NK-92 treated with Interleukin-12 subunit alpha and Interleukin-12 subunit beta, amount 100 ng/mL, for 24 hours (cell line): ENCODE results near the gene IRF2.

ENCODE experiments used
- DNase-seq: peaks from one replicate; lab custom pipeline; 2025; lab: John Stamatoyannopoulos, UW

The IRF2 gene

DNA sequence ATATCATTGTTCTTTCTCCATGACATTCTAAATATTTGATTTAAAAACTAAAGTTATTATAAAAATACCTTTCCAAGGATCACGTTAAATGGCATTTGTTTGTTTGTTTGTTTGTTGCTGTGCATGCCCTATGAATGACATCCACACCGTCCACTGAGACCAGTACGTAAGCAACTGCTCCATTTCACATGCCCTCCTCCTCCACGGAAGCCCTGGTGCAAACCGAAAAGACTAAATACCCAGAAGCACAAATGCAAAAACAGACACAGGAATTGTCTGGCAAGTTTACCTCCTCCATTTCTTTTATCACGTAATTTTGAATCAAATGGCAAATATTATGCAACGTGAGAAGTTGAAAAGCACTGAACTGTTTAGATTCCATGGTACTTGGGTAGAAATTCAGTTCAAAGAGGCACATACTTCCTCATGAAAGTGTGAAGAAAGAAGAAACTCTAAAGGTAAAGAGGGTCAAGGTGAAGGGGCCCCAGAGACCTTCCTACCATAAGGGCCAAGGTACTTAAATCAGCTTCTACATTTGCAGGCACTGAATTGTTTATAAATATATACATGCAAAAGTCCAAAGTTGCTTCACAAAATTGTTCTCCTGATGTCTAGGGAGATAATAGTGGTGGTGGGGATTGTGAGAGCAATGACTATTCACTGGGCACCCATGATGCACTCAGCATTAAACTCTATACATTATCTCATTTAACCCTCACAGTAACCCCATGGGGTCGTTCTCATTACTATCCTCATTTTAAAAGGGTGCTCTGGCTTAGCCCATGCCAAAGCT is 23.4 kb downstream of the IRF2 start:
- DNase-seq = no peak

DNA sequence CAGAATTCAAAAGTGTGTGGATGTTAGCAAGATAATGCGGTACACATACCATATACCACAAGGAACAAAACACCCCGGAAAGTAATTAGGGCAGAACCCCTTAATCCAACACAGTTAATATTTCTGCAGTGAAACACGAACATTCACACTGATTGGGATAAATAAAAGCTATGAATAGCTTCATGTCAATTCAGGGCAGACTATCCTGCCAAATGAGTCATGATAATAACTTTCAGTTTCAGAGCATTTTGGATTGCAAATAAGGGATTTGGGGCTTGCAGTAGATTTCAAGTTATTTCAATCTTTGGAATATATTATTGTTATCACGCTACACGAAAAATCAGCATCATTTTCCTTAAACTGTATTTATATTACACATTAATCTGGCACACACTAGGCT is 24.3 kb downstream of the IRF2 start:
- DNase-seq = no peak

DNA sequence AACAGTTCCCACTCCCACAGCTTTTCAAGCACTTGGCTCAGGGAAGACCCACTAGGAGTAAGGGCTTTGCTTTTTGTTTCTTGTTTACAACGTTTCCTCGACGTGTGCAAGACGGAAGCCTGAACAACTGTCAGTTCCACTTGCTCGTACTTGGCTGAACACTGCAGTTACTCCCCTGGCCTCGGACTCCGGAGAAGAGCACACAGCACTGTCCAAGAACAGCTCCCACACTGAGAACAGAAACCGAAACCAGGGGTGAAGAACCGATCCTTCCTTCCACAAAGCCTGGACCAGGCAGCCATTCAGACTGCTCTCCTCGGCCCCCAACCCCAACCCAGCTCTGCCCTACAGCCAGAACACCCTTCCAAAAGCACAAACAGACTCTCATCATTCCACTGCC is 25.5 kb downstream of the IRF2 start:
- DNase-seq = no peak

DNA sequence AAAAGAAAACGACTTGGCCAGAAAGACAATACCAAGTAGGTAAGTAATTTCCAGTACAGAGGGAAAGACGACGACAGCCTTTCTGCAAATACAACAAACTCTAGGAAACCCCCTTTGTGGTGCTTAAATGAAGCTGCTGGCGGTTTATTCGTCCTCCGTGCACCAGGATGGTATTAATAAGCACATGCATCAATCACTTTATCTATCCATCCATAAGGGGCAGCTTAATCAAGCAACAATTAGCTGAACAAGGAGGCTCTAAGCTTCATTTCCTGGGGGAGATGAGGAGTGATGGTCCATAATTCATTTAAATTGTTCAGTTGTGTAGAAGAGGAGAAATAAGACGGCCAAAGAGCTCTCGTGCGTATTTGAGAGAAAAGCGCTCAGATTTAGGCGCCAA is 26.2 kb downstream of the IRF2 start:
- DNase-seq = no peak

DNA sequence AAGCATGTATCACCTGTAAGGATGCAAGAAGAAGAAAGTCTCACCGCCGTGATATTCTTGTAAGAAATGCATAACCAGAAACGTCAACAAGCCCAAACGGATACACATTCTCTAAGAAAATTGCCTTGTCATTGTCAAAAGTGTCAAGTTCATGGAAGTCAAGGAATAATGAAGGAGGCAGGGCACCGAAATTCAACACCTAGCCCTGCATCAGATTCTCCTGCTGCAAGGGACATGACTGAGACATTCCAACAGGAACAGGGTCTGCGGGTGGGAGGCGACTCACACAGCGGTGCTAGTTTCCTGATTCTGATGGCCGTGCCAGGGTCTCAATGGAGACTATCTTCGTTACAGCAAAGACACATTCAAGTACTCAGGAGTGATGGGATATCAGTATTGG is 26.7 kb downstream of the IRF2 start:
- no peak for DNase-seq

DNA sequence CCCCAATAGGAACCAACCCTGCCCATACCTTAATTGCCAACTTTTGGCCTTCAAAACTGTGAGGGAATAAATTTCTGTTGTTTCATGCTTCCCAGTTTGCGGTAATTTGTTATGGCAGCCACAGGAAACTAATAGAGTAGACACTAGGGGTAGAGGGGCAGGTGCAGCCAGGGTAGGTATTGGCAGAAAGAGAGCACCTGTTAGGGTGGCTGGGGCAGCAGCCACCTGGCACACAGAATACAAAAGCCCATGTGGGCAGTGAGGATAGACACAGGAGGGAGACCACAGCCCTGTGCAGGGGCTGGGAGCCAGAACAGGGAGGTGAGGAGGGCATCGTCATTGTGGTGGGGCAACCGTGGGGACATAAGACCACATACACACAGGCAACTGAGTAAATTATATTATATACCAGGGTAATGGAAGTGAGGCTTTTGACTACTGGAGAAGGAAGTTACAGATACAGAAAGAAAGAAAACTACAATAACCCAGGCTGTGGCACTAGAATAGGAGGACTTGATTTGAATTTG is 28.2 kb downstream of the IRF2 start:
- no peak for DNase-seq

DNA sequence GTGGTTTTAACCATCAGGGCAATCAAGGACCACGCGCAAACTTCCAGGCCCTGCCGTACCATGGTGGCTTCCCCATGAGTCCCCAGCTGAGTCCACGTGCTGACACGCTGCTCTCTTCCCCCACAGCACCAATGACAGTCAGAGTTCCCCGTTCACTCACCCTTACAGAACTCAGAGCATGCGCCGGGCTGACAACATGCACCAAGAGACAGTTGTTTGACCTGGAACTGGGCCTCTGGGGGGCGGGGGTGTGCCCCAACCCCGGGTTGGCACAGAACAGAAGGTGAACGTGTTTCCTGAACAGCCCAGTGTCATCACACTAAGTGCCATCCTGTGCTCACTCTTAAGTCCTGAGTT is 29.4 kb downstream of the IRF2 start:
- DNase-seq = no peak

DNA sequence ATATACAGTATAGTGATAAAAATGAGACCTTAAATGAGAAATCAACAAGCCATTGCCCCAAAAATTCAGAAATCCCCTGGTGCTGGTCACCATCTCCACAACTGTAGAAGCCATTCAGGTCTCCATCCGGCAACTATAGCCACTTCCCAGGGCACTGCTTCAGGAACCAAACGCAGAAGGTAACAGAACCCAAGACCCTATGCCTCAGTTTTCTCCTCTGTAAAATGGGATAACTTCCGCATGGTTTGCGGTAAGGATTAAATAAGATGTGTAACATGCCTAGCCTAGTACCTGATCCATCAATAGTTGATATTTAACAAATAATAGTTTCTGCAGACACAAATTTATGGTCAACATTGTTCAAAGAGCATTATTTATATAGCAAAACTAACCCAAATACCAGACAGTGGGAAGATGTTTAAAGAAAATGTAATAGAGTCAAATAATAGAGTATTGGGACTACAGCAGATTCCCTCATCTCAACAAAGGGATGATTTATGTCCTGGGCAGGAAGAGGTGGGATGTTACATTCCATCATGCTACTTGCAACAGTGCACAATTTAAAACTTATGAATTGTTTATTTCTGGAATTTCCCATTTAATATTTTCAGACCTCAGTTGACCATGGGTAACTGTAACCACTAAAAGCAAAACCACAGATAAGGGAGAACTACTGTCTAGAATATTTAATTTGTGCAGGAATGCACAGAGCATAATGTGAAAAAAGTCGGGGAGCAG is 30.0 kb downstream of the IRF2 start:
- DNase-seq = no peak

DNA sequence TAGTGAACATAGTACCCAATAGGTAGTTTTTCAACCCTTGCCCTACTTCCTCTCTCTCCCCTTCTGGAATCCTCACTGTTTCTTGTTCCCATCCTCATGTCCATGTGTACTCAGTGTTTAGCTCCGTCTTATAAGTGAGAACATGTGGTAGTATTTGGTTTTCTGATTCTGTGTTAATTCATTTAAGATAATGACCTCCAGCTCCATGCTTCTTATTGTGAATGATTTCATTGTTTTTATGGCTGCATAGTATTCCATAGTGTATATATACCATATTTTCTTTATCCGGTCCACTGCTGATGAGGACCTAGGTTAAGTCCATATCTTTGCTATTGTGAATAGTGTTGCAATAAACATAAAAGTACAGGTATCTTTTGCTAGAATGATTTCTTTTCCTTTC is 31.0 kb downstream of the IRF2 start:
- no peak for DNase-seq

DNA sequence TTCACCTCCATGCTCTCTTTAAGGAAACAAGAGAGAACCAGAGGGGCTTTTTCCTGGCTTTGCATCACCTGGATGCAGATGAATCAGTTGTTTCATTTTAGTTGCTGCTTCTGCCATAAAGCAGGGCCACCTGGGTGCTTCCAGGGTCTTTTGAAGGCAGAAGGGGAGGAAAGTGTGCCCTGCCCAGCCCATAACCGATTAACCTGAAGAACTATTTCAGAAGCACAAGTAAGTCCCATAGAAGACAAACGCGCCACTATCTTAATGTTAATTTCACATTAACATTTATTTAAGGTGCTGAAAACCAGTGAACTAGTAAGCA is 32.1 kb downstream of the IRF2 start:
- no peak for DNase-seq

DNA sequence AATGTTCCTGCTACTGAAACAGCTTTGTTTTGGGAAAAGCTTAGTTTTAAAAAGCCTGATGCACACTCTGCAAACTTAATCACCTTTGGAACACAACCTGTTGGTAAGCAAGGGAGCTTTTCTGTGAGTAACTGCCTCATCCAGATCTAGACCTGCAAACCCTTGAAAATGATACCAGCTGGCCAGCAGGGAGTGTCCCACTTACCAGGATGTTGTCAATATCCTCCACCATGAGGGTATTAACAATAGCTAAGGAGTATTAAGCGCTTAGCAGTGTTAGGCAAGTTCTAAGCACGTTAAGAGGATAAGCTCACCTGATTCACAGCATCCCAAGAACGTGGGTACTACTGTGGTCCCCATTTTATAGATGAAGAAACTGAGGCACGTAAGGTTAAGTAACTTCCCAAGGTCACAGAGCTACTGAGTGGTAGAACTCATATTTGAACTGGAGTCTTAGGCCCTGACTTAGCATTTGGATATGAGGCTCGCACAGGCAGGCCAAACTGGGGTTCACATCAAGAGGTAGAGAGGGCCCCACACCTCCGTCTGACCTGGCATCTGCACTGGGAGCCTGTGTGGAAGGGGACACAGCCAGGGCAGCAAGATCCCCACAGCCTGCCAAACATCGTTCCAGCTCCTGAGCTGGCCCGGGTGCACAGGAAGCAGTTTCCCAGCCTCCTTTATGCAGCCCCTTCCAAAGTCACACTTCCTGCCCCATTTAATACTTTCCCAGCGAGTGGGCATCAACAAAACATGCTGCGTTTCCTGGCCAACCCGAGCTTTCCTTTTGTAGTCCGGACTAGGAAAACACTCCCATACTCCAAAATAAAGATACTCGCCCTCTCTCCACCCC is 32.7 kb downstream of the IRF2 start:
- DNase-seq = no peak

DNA sequence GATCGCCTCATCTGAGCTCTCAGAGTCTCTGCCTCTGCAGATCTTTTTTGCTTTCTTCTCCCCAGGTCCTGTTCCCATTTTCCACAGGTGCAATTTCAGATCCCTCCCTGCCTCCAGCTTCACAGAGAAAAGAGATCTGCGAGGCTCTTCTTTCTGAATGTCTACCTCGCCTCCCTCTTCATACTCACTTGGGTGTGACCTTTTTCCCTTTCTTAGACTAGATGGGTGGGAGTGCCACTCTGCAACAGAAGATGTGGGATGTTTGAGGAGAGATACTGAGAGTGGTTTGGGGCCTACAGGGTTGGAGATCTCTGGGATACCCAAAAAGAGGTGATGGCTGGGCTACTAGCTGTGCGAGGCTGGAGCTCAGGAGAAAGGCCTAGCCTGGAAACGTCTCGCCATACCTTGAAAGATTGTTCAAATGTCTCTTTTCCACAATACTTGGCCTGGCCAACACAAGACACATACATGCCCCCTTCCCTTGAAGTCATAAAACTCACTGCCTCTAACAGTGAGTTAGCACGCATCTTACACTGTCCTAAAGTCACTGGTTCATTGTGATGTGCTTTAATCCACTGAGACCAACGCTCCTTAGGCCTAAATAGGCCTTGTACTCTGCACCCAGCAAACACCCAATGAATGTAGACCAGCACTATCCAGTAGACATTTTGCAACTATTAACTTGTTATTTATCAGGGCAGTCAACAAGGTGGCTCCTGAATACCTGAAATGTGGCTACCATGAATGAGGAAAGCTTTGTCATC is 33.6 kb downstream of the IRF2 start:
- DNase-seq = no peak

DNA sequence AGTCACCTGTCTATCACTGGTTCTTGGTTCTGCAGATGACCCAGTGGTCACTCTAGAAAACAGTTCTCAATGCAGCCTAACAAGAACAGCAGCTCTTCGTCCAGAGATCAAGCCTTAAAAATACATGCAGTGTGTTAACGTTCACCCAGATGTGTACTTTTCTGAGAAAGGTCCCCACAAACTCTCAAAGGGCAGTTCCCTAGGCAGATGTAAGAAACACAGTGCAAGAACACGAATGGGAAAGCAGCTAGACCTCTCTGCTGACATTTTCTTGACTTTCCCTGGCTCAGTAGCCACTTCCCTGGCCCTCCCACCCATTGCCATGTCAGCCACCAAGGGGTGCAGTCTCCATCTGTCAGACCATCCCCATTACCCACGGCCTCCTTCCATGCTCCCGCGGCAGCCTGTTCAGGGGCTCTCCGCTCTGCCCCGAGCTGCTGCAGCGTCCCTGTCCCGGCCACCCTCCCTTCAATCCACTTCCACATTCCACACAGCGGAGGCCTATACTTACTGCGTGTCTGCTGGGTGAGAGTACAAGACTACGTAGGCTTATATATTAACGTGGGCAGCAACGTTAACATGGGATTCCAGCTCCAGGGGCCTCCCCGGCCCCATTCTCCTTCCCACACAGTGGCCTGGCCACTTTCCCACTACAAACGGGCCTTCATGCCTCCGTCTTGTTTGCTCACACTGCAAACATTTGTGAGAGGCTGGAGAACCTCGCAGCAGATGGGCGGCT is 34.3 kb downstream of the IRF2 start:
- no peak for DNase-seq

DNA sequence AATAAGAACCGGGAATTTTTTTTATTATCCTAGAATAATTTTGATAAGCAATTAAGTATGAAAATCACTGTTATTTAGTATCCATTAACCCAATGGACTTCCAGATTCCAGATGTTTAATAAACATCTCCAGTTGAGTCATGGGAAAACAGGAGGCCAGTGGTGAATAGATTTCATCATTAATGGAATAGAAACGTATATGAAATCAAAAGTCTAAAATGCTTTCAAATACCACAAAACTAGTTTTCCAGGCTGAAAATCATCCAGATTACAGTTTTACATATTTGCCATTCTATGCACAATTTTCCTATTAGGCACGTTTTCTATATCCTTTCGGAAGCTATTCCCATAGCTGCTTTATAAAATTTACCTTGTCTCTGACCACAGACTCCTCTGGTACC is 35.0 kb downstream of the IRF2 start:
- no peak for DNase-seq

DNA sequence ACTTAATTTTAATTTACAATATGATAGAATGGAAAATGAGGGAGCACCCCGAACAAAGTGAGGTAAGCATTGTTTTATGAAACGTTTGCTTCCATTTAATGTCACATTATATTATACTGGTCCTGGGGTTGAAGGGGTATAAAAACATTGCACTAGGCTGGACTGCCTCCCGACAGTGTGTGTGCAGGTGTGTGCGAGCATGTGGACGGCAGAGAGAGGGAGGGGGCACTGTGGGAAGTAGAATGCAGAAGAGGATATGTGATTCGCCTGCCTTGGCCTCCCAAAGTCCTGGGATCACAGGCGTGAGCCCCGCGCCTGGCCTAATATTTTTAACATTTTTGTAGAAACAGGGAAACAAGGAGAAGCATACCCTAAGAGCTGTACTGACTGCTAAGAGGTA is 36.0 kb downstream of the IRF2 start:
- no peak for DNase-seq

DNA sequence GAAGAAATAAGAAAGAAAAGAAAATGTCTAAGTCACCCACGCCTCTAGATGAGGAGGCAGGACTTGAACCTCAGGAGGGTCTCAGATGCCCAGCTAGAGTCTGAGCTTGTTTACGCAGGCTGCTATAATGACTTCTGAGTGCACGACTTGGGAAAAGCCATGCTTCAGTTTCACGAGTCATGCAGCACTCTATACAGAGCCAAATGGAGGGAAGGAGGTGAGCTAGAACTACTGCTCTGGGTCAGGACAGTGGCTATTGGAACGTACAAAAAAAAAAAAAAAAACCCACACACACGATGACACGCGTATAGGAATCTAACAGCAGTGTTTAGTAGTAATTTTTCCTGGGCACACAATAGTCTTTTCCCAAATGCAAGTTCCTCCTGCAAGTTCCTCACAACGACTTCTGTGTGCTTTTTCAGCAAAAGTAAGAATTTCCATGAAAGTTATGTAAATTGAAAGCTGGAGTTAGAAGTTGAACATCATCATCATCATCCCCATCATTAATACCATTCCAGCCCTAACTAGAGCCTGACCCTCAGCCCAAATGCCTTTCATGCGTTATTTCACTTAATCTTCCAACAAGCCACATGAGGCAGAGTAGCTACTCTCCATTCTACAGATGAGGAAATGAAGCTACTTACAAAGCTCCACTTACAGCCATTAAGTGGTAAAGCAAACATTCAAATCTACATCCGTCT is 36.6 kb downstream of the IRF2 start:
- DNase-seq = no peak

DNA sequence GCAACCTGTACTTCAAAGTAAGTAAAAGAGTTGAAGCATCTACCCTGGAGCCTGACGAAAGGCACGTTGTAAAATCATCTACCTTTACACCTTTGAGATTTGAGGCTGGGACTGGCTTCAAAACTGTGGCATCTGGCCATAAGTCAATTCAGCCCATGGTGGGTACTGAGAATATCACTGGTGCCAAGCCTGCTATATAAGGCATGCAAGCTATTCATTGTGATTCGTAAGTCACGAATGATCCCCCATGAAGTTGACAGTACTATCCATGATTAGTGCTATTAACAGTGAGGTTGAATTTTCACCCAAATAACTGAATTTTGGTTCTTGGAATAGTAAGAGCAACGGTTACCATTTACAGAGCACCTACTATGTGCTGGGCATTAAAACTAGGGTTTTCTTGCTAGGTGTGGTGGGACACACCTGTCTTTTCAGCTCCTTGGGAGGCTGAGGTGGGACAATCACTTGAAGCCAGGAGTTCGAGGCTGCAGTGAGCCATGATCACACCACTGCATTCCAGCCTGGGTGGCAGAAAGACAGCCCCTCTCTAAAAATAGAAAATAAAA is 39.8 kb downstream of the IRF2 start:
- no peak for DNase-seq

DNA sequence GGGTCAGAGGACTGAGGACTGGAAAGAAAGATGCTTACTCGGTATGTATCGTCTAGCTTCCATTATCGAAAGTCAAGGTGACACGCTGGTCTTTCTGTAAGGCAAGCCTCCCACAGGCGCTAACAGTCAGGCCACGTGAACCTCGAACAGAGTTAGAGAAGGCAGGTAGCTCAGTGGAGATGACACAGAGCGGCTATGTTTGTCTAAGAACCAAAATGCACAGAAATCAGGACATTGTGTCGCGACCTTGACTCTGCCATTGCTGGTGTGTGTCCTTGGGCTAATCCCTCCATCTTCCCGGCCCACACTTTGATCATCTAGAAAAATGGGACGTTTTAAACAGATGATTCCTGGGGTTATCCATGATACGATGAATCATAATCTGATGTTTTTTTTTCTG is 40.3 kb downstream of the IRF2 start:
- DNase-seq = no peak

DNA sequence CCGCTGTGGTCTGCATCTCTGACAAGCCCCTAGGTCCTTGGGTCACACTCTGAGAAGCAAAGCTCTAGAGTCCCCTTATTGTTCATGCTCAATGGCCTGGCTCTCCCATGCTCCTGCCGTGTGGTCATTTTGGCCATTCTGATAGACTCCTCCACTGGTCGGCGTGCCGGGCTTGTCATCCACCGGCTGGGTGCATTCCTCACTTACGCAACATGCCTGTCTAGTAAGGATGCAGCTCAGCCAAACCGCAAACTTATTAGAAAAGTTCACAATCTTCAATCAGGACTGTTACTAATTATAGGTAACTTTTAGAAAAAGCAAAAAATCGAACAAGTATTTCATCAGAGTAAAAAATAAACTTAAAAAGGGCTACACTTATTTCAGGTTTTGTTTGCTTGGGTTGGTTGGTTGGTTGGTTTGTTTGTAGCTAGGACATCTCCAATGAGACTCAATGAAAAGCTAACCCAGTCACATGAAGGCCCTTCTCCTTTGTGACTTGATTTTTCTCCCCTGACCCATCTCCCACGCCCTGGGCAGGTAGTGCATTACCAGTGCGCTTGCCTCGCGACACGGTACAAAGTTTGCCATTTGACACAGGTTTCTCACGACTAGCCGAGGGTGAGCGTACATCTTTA is 41.0 kb downstream of the IRF2 start:
- no peak for DNase-seq
